Measurements from ENCODE around the gene TLR3. TPM values are rescaled to one million over a fixed set of nuclear protein-coding genes. Genes with fewer than 3 reads are reported as not detected.

TLR3 gene
- total RNA-seq, 1 donor, result 0.43 TPM

DNA sequence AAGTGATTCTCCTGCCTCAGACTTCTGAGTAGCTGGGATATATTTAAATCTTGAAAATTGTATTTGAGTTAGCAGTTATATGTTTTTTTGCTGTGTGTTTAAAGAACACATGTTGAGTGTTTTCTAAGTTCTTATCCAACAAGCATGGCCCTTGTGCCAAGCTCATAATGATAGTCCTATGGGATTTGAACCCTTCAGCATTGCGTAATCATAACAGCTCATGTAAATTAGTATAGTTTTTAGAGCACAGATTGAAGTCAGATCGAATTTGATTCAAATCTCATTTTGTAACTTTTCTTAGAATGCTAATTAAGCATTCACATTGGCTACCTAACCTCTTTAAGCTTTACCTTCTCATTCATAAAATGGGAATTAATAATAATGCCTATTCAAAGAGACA, 47.7 kb downstream of the TLR3 start:
- DNase-seq (ENCODE audit: low read depth), result no peak
- no peak for TF ChIP-seq CTCF (IDR thresholded peaks at IDR 0.05; ENCODE audit: insufficient read depth, low read depth, low read length)
- no peak overlapping the region for H3K4me3 ChIP-seq (ENCODE audit: low read depth, low read length)

- no peak for DNase-seq (ENCODE audit: low read depth)
These were observed 49.6 kb downstream of the TLR3 start for GRCh38 chr4:186118582-186118981.

DNA sequence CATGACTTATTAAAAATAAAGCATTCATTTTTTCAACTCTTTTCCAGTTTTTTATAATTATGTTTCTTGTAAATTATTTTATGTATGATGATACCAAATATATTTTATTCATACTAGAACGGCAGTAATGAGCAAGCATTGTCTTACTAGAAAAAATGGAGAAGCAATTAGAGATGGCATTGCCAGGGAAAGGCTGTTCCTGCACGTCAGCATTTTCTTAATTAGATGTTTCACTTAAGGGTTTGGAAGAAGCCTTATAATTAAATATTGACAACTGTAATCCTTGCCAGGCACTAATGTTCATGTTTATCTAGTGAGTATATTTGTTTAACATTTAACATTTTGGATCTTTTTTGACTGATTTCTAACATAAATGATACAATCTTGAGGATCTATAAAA, 52.1 kb downstream of the TLR3 start:
- DNase-seq (ENCODE audit: low read depth), result no peak
- TF ChIP-seq CTCF (IDR thresholded peaks at IDR 0.05; ENCODE audit: insufficient read depth, low read depth, low read length), result no peak
- H3K4me3 ChIP-seq (ENCODE audit: low read depth, low read length), result no peak overlapping the region

More at GRCh38 chr4:186118582-186118981, 49.6 kb downstream of the TLR3 start:
- no peak for TF ChIP-seq CTCF (IDR thresholded peaks at IDR 0.05; ENCODE audit: insufficient read depth, low read depth, low read length)
- no peak overlapping the region for H3K4me3 ChIP-seq (ENCODE audit: low read depth, low read length)

- DNase-seq (ENCODE audit: low read depth), result no peak
- no peak for TF ChIP-seq CTCF (IDR thresholded peaks at IDR 0.05; ENCODE audit: insufficient read depth, low read depth, low read length)
These were observed 59.9 kb downstream of the TLR3 start for GRCh38 chr4:186128842-186129241.

GRCh38 chr4:186131935-186132334, 63.0 kb downstream of the TLR3 start:
- no peak for TF ChIP-seq CTCF (IDR thresholded peaks at IDR 0.05; ENCODE audit: insufficient read depth, low read depth, low read length)
- no peak overlapping the region for H3K4me3 ChIP-seq (ENCODE audit: low read depth, low read length)
- no peak for DNase-seq (ENCODE audit: low read depth)

More at GRCh38 chr4:186128842-186129241, 59.9 kb downstream of the TLR3 start:
- H3K4me3 ChIP-seq (ENCODE audit: low read depth, low read length), result no peak overlapping the region

DNA sequence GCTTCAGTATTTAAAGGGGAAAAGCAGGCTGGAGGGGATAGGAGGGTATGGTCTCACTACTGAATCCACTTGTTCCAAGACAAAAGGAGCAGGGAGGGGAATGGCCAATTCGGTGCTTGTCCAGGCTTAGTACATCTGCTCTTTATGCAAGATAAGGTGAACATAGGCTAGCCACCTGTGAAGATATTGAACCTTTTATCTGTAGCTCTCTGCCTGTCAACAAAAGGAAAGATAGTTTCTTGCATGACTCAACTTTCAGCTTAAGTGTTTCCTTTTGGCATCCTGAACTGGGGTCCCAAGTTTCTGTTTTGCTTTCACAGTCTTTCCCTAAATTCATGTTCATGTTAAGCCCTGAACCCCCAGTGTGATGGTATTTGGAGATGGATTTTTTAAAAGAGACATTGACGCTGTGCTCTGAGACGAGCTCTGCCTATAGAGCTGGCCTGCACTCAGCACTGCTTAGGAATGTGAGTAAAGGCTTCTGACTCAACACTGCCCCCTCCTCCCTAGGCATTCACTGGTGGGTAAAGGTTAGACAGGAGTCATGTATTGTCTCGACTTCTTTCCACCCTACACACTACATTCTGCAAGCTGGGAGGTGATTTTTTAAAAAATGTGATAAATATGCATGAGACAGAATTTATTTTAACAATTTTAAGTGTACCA, 63.8 kb downstream of the TLR3 start:
- H3K4me3 ChIP-seq (ENCODE audit: low read depth, low read length), result no peak overlapping the region
- peak; percentile 18 for TF ChIP-seq CTCF (IDR thresholded peaks at IDR 0.05; ENCODE audit: insufficient read depth, low read depth, low read length)
- DNase-seq (ENCODE audit: low read depth), result no peak

DNA sequence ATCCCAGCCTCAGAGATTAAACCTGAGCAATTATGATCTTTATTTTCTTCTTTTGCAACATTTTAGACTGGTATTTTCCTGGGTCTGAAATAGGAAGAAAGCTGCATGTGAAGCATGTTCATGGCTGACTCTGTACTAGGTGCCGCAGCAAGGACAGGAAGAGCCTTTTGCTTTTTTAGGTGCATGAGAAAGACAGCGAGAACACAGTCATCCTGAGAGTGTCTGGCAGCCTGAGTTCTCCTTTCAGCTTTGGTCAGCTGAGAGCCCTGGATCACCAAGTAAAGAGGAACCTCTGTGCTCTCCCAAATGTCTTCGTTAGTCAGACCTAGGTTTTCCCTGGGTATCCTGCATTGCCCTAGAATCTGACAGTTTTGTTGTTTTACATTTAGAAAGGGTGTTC, 65.3 kb downstream of the TLR3 start:
- TF ChIP-seq CTCF (IDR thresholded peaks at IDR 0.05; ENCODE audit: insufficient read depth, low read depth, low read length), result no peak
- H3K4me3 ChIP-seq (ENCODE audit: low read depth, low read length), result no peak overlapping the region
- DNase-seq (ENCODE audit: low read depth), result no peak

Data from fibroblast of villous mesenchyme (primary cell).